Smooth muscle cell of bladder (primary cell): Measurements from ENCODE around the gene F8A3. TPM values are rescaled to one million over a fixed set of nuclear protein-coding genes. Genes with fewer than 3 reads are reported as not detected.

Experiments used
- total RNA-seq: library from RNA; depleted of rRNA; stranded (reverse); fragments of >200 nt; gene quantifications from 2 replicates; pipeline ENCODE4 v1.2.3, GENCODE V29; 2014

The F8A3 gene
- 0.55 and 1.3 TPM in 2 replicates for total RNA-seq

GRCh38 chrX:155458471-155458870 lies at the start of gene F8A3:
TSS of gene F8A3 (minus strand) at chrX:155458620. CDS start at chrX:155458600, 20 bp downstream.

Other genes starting within 250 kb of the F8A3 start
- 42.4 and 47.6 TPM in 2 replicates for gene VBP1, start 242.2 kb downstream of the F8A3 start, total RNA-seq
- gene RAB39B, start 194.1 kb downstream of the F8A3 start, total RNA-seq = 0.83 and 0.85 TPM in 2 replicates
- gene CLIC2, start 124.0 kb downstream of the F8A3 start, total RNA-seq = 3.7 and 3.9 TPM in 2 replicates
- gene F8A2, start 76.5 kb downstream of the F8A3 start, total RNA-seq = not detected in 2 replicates
- gene SPRY3, start 154.0 kb upstream of the F8A3 start, total RNA-seq = 0.28 TPM in 2 replicates
- gene TMLHE, start 154.3 kb upstream of the F8A3 start, total RNA-seq = 11.9 and 14.1 TPM in 2 replicates